K562 (cell line): ENCODE data around the gene WBP1L. TPM values are rescaled to one million over a fixed set of nuclear protein-coding genes. Genes with fewer than 3 reads are reported as not detected.

Experiments
- CBFA2T3 ChIP-seq: fragments of 450-650 bp; IDR thresholded peaks from 2 replicates; pipeline ENCODE4 v1.6.1; 2017
- CHD7 ChIP-seq: fragments of 200-600 bp; sonication (generic); IDR thresholded peaks from one replicate; pipeline ENCODE4 v1.6.1; 2012; ENCODE audit warnings: mild to moderate bottlenecking, low read depth, low read length, inconsistent platforms
- ELK1 ChIP-seq: sonication (generic); formaldehyde crosslinking; IDR thresholded peaks from 2 replicates; pipeline ENCODE4 v1.8.1; 2022; ENCODE audit warnings: missing genetic modification reagents
- HDAC3 ChIP-seq: fragments of 450-650 bp; IDR thresholded peaks from 2 replicates; pipeline ENCODE4 v1.6.1; 2018; ENCODE audit warnings: borderline replicate concordance, mild to moderate bottlenecking, moderate library complexity; ENCODE audit not compliant: partially characterized antibody
- MAFF ChIP-seq: IDR thresholded peaks from 2 replicates; pipeline ENCODE4 v1.6.1; 2012; ENCODE audit warnings: low read length, improper control_type of control experiment
- MLLT1 ChIP-seq, 2 experiments: fragments of 450-650 bp; IDR thresholded peaks; 2 replicates each; pipeline ENCODE4 v1.6.1; 2016
- NFE2 ChIP-seq: IDR thresholded peaks from 2 replicates; pipeline ENCODE4 v1.6.1; 2014; ENCODE audit warnings: antibody characterized with exemption, low read depth
- RB1 ChIP-seq: fragments of 450-650 bp; IDR thresholded peaks from 2 replicates; pipeline ENCODE4 v1.6.1; 2017; ENCODE audit warnings: low read depth, mild to moderate bottlenecking
- RBM22 ChIP-seq: fragments of 200-400 bp; formaldehyde crosslinking; IDR thresholded peaks from 2 replicates; pipeline ENCODE4 v1.6.1; 2018; ENCODE audit warnings: low read length, low read depth; ENCODE audit not compliant: poor library complexity, severe bottlenecking
- SOX6 ChIP-seq: fragments of 450-650 bp; IDR thresholded peaks from 2 replicates; pipeline ENCODE4 v1.6.1; 2014; ENCODE audit warnings: mild to moderate bottlenecking
- TAL1 ChIP-seq: fragments of 450-650 bp; IDR thresholded peaks from 2 replicates; pipeline ENCODE4 v1.6.1; 2016; ENCODE audit warnings: mild to moderate bottlenecking
- XRCC4 ChIP-seq: IDR thresholded peaks from one replicate; pipeline ENCODE4 v1.6.1; 2011; ENCODE audit not compliant: insufficient read depth, insufficient read length; ENCODE audit errors: extremely low read depth
- ZKSCAN8 ChIP-seq: fragments of 200-800 bp; sonication (Bioruptor generic); IDR thresholded peaks from 2 replicates; pipeline ENCODE4 v1.6.1; 2016; ENCODE audit warnings: missing genetic modification characterization, missing compliant biosample characterization
- ZNF24 ChIP-seq: fragments of 450-650 bp; IDR thresholded peaks from 2 replicates; pipeline ENCODE4 v1.6.1; 2016
- ZNF316 ChIP-seq: fragments of 450-650 bp; IDR thresholded peaks from 2 replicates; pipeline ENCODE4 v1.6.1; 2016
- ZNF431 ChIP-seq: sonication (generic); formaldehyde crosslinking; IDR thresholded peaks from 2 replicates; pipeline ENCODE4 v1.8.0; 2022; ENCODE audit warnings: mild to moderate bottlenecking, missing genetic modification reagents
- ZNF444 ChIP-seq: fragments of 250-450 bp; sonication (Bioruptor Pico); IDR thresholded peaks from 2 replicates; pipeline ENCODE4 v1.4.0; 2020; ENCODE audit warnings: mild to moderate bottlenecking, moderate library complexity
- polyA plus RNA-seq, 8 experiments: library from polyadenylated mRNA; depleted of rRNA in 4 of 8; stranded (reverse) in 5 of 8; unstranded in 3 of 8; fragments of >200 nt; fragmentation: Nextera tagmentation in 2 of 8; fragmentation: Illumina TruSeq in 1 of 8; extraction: Ambion mirVana in 2 of 8; extraction: Trizol in 1 of 8; gene quantifications; 2 replicates each; pipeline versions ENCODE4 v1.2.1 to v1.2.3, GENCODE V29; 2011 to 2014; ENCODE audit warnings: inconsistent platforms in 1 of 8, missing spikeins in 1 of 8
- total RNA-seq, 7 experiments: library from RNA; depleted of rRNA in 6 of 7; stranded (reverse); fragments of >200 nt in 6 of 7; fragmentation: Illumina TruSeq in 2 of 7; extraction: Trizol in 2 of 7; gene quantifications; 2 replicates each; pipeline versions ENCODE4 v1.2.1 to v1.2.3, GENCODE V29; 2011 to 2021; ENCODE audit warnings: low replicate concordance in 1 of 7

Gene WBP1L
- total and polyA plus RNA-seq, 9 of the 15 experiments (the other 6 are each of a cell fraction or from before 2014, with no cell fraction given) = 3.2 to 14.4 (median 11.3) TPM

- no peak for TF ChIP-seq XRCC4
- TF ChIP-seq NFE2 = peak; percentile 83
- no peak for TF ChIP-seq SOX6
- no peak for TF ChIP-seq ZKSCAN8 (CRISPR knock-in tag)
- TF ChIP-seq ZNF431 (CRISPR knock-in tag) = no peak
- peak; percentile 40; the same call in 1 of the 2 replicates for TF ChIP-seq MAFF
- TF ChIP-seq HDAC3 = no peak
- TF ChIP-seq ZNF24 = no peak
- TF ChIP-seq RB1 = no peak
- no peak for TF ChIP-seq MLLT1 (IDR thresholded peaks at IDR 0.05)
- peak; percentile 35; the same call in 1 of the 2 replicates for TF ChIP-seq TAL1
- TF ChIP-seq CHD7 = no peak
- peak; percentile 71; the same call in 1 of the 2 replicates for TF ChIP-seq ZNF316
- TF ChIP-seq RBM22 = no peak
- TF ChIP-seq ZNF444 (CRISPR knock-in tag) = no peak
- TF ChIP-seq ELK1 (CRISPR knock-in tag) = no peak
- peak; percentile 67 for TF ChIP-seq CBFA2T3
These were observed 113.1 kb downstream of the WBP1L start (continued) for GRCh38 chr10:102856758-102857424.
